Measurements from ENCODE around the gene AARS2.

Gene AARS2

GRCh38 chr6:44286747-44287146 lies 26.4 kb downstream of the AARS2 start:
- H3K4me3 ChIP-seq = no peak overlapping the region
- no peak overlapping the region for H3K9ac ChIP-seq
- no peaks in the 10 kb centered on the region for H3K9me3 ChIP-seq (replicated peaks in 1 of 11)
- peaks cover 0 to 13% (median 0%) of the 10 kb centered on the region in 11 experiments; a peak in 2 of 22 replicates for H4K20me1 ChIP-seq
- H3K4me1 ChIP-seq = peaks cover 0 to 7% (median 0%) of the 10 kb centered on the region in 10 experiments; a peak in 3 of 20 replicates
- no peak for TF ChIP-seq Cebpa-rat (IDR thresholded peaks at IDR 0.05)
- peaks cover 3 to 38% (median 19%) of the 10 kb centered on the region in 11 experiments; a peak in 11 of 22 replicates for H3K27me3 ChIP-seq
- no peaks in the 10 kb centered on the region for H3K36me3 ChIP-seq
- no peak overlapping the region for H3K4me2 ChIP-seq
- no peak overlapping the region for H3K27ac ChIP-seq

- H3K9me3 ChIP-seq (replicated peaks in 1 of 11) = no peaks in the 10 kb centered on the region
- no peak overlapping the region for H3K9ac ChIP-seq
- TF ChIP-seq Cebpa-rat (IDR thresholded peaks at IDR 0.05) = no peak
- peaks cover 0 to 13% (median 0%) of the 10 kb centered on the region in 11 experiments; a peak in 2 of 22 replicates for H4K20me1 ChIP-seq
- H3K36me3 ChIP-seq = no peaks in the 10 kb centered on the region
- H3K27me3 ChIP-seq = peaks cover 3 to 38% (median 19%) of the 10 kb centered on the region in 11 experiments; a peak in 11 of 22 replicates
- no peak overlapping the region for H3K27ac ChIP-seq
- peaks cover 0 to 7% (median 0%) of the 10 kb centered on the region in 10 experiments; a peak in 3 of 20 replicates for H3K4me1 ChIP-seq
- H3K4me2 ChIP-seq = no peak overlapping the region
- H3K4me3 ChIP-seq = no peak overlapping the region
Measured at GRCh38 chr6:44286285-44286565, 26.9 kb downstream of the AARS2 start.

GRCh38 chr6:44285552-44286284 lies 27.4 kb downstream of the AARS2 start:
- H4K20me1 ChIP-seq = peaks cover 0 to 13% (median 0%) of the 10 kb centered on the region in 11 experiments; a peak in 2 of 22 replicates
- H3K9ac ChIP-seq = no peak overlapping the region
- no peaks in the 10 kb centered on the region for H3K9me3 ChIP-seq (replicated peaks in 1 of 11)
- H3K27ac ChIP-seq = no peak overlapping the region
- peaks cover 0 to 7% (median 0%) of the 10 kb centered on the region in 10 experiments; a peak in 3 of 20 replicates for H3K4me1 ChIP-seq
- no peaks in the 10 kb centered on the region for H3K36me3 ChIP-seq
- TF ChIP-seq Cebpa-rat (IDR thresholded peaks at IDR 0.05) = no peak
- no peak overlapping the region for H3K4me2 ChIP-seq
- peaks cover 3 to 36% (median 19%) of the 10 kb centered on the region in 11 experiments; a peak in 11 of 22 replicates for H3K27me3 ChIP-seq
- no peak overlapping the region for H3K4me3 ChIP-seq

DNA sequence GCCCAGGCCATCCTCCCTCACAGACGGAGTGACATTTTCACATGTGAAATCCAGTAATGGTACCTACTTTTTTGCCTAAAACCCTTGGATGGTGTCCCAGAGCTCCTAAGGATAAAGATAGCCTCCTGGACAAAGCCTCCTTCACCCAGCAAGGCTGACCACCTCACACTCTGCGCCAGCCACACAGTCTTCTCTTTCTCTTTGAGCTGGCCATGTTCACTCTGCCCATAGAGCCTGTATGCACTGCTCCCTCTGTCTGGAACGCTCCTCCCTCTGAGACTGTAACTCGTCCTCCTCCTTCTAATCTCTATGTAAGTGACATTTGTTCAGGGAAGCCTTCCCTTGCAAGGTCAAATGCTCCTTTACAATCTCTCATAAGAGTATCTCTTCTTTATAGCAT lies 28.3 kb downstream of the AARS2 start:
- H3K27me3 ChIP-seq = peaks cover 3 to 30% (median 19%) of the 10 kb centered on the region in 11 experiments; a peak in 11 of 22 replicates
- no peak overlapping the region for H3K27ac ChIP-seq
- no peak for TF ChIP-seq Cebpa-rat (IDR thresholded peaks at IDR 0.05)
- peaks cover 0 to 10% (median 0%) of the 10 kb centered on the region in 10 experiments; a peak in 6 of 20 replicates for H3K4me1 ChIP-seq
- H3K9ac ChIP-seq = no peak overlapping the region
- H3K9me3 ChIP-seq (replicated peaks in 1 of 11) = no peaks in the 10 kb centered on the region
- H3K36me3 ChIP-seq = no peaks in the 10 kb centered on the region
- no peak overlapping the region for H3K4me2 ChIP-seq
- H3K4me3 ChIP-seq = no peak overlapping the region
- H4K20me1 ChIP-seq = peaks cover 0 to 12% (median 0%) of the 10 kb centered on the region in 11 experiments; a peak in 2 of 22 replicates

- peaks cover 3 to 30% (median 18%) of the 10 kb centered on the region in 11 experiments; a peak in 11 of 22 replicates for H3K27me3 ChIP-seq
- H3K9ac ChIP-seq = no peak overlapping the region
- H4K20me1 ChIP-seq = peaks cover 0 to 9% (median 0%) of the 10 kb centered on the region in 11 experiments; a peak in 2 of 22 replicates
- H3K27ac ChIP-seq = no peak overlapping the region
- H3K9me3 ChIP-seq (replicated peaks in 1 of 11) = no peaks in the 10 kb centered on the region
- H3K4me1 ChIP-seq = peaks cover 0 to 17% (median 6%) of the 10 kb centered on the region in 10 experiments; a peak in 14 of 20 replicates
- H3K36me3 ChIP-seq = no peaks in the 10 kb centered on the region
- H3K4me3 ChIP-seq = no peak overlapping the region
- peak overlapping the region in 2 of 11 experiments; percentile 18 to 29; a peak in 2 of 22 replicates for H3K4me2 ChIP-seq
- TF ChIP-seq Cebpa-rat (IDR thresholded peaks at IDR 0.05) = no peak
Measured at GRCh38 chr6:44284121-44284520, 29.0 kb downstream of the AARS2 start.

GRCh38 chr6:44278774-44279697 lies 34.1 kb downstream of the AARS2 start:
- Histone ChIP-seq H3K4me1 (peaks cover 0 to 26% (median 10%) of the 10 kb centered on the region in 10 experiments; a peak in 15 of 20 replicates), H3K27me3 (peaks cover 15 to 52% (median 32%) of the 10 kb centered on the region in 11 experiments; a peak in 21 of 22 replicates), H4K20me1 (peaks cover 0 to 23% (median 0%) of the 10 kb centered on the region in 11 experiments; a peak in 3 of 22 replicates), H3K27ac (no peak overlapping the region), H3K9me3 (replicated peaks in 1 of 11) (no peaks in the 10 kb centered on the region), H3K9ac (no peak overlapping the region), H3K4me2 (peak overlapping the region in 9 of 11 experiments; percentile 26 to 76 (median 60); a peak in 16 of 22 replicates), H3K4me3 (no peak overlapping the region), H3K36me3 (no peaks in the 10 kb centered on the region)
- TF ChIP-seq Cebpa-rat (IDR thresholded peaks at IDR 0.05) = no peak

GRCh38 chr6:44278315-44278714 lies 34.8 kb downstream of the AARS2 start:
- H3K27ac ChIP-seq = no peak overlapping the region
- H3K9ac ChIP-seq = no peak overlapping the region
- H3K4me2 ChIP-seq = peak overlapping the region in 3 of 11 experiments; percentile 60 to 76 (median 65); a peak in 6 of 22 replicates
- no peaks in the 10 kb centered on the region for H3K36me3 ChIP-seq
- H4K20me1 ChIP-seq = peaks cover 0 to 25% (median 0%) of the 10 kb centered on the region in 11 experiments; a peak in 3 of 22 replicates
- no peaks in the 10 kb centered on the region for H3K9me3 ChIP-seq (replicated peaks in 1 of 11)
- H3K4me3 ChIP-seq = no peak overlapping the region
- peaks cover 16 to 50% (median 27%) of the 10 kb centered on the region in 11 experiments; a peak in 21 of 22 replicates for H3K27me3 ChIP-seq
- peaks cover 0 to 23% (median 10%) of the 10 kb centered on the region in 10 experiments; a peak in 15 of 20 replicates for H3K4me1 ChIP-seq
- TF ChIP-seq Cebpa-rat (IDR thresholded peaks at IDR 0.05) = no peak

- Histone ChIP-seq H3K27me3 (peaks cover 19 to 52% (median 30%) of the 10 kb centered on the region in 11 experiments), H4K20me1 (peaks cover 0 to 31% (median 0%) of the 10 kb centered on the region in 11 experiments; a peak in 4 of 22 replicates), H3K9ac (no peak overlapping the region), H3K4me3 (no peak overlapping the region), H3K4me2 (no peak overlapping the region; a peak in 1 of 22 replicates), H3K27ac (no peak overlapping the region), H3K9me3 (replicated peaks in 1 of 11) (no peaks in the 10 kb centered on the region), H3K4me1 (peaks cover 0 to 23% (median 10%) of the 10 kb centered on the region in 10 experiments; a peak in 15 of 20 replicates), H3K36me3 (no peaks in the 10 kb centered on the region)
- TF ChIP-seq Cebpa-rat (IDR thresholded peaks at IDR 0.05) = no peak
Measured at GRCh38 chr6:44277763-44278162, 35.4 kb downstream of the AARS2 start.
